HCT116 (cell line): Measurements from ENCODE around the gene SMOC1. TPM values are rescaled to one million over a fixed set of nuclear protein-coding genes. Genes with fewer than 3 reads are reported as not detected.

Experiments
- ATAC-seq: fragments of 200-7000 bp; cut with Tn5 transposase; 2 replicates; pipeline ENCODE4 v1.9.1; 2020; ENCODE audit warnings: mild to moderate bottlenecking, moderate library complexity
- BruUV-seq: library from RNA; stranded (reverse); fragments of 400-500 nt; replicated peaks from 2 replicates; lab custom pipeline; 2021; lab: Mats Ljungman, UMichigan
- CTCF ChIA-PET: fragments of 300-600 bp; sonication (Branson Sonifier 250); formaldehyde crosslinking; loops from one replicate; lab custom pipeline; 2021; ENCODE audit warnings: antibody characterized with exemption; lab: Charles Lee
- POLR2A ChIA-PET: fragments of 300-600, 350-600 bp; sonication (Branson Sonifier 250); formaldehyde crosslinking; loops from one replicate; lab custom pipeline; 2021; ENCODE audit warnings: antibody characterized with exemption; lab: Charles Lee
- RAD21 ChIA-PET, 2 experiments: fragments of 300-600 bp; sonication (Branson Sonifier 250); formaldehyde crosslinking; loops; one replicate each; lab custom pipeline; 2023; ENCODE audit warnings: low total read pairs in 2 of 2; ENCODE audit not compliant: uncharacterized antibody in 2 of 2, unreplicated experiment in 2 of 2, low non-redundant PET in 1 of 2; lab: Charles Lee
- DNase-seq: peaks from one replicate; pipeline ENCODE4 v3.0.0-alpha.2; 2010; ENCODE audit warnings: low read depth, low spot score
- H2AFZ ChIP-seq: fragments of 200-600 bp; shearing (Covaris generic), sonication (generic); 2 replicates; pipeline ENCODE4 v1.6.1; 2017; ENCODE audit warnings: low read depth, mixed run types, mixed read lengths, antibody characterized with exemption, low read length; ENCODE audit not compliant: poor library complexity, severe bottlenecking
- H3K27ac ChIP-seq: 2 replicates; pipeline ENCODE4 v1.5.1; 2012; ENCODE audit warnings: low read depth, low read length
- H3K27me3 ChIP-seq: fragments of 200-600 bp; sonication (generic); 2 replicates; pipeline ENCODE4 v1.6.1; 2016; ENCODE audit warnings: mixed run types, low read length, mixed read lengths; ENCODE audit not compliant: insufficient read depth
- H3K36me3 ChIP-seq, 2 experiments: fragments of 200-500 bp in 1 of 2; fragments of 200-600 bp in 1 of 2; sonication (Bioruptor generic) in 1 of 2; sonication (generic) in 1 of 2; 2 replicates each; pipeline versions ENCODE4 v1.5.1 to v1.6.1; 2014 to 2016; ENCODE audit warnings: low read length in 2 of 2, inconsistent platforms in 1 of 2, mixed read lengths in 1 of 2, mixed run types in 1 of 2; ENCODE audit not compliant: insufficient read depth in 2 of 2, control insufficient read depth in 1 of 2
- H3K4me1 ChIP-seq, 2 experiments: fragments of 200-600 bp in 1 of 2; sonication (generic) in 1 of 2; 2 replicates each; pipeline versions ENCODE4 v1.5.1 to v1.6.1; 2012 to 2017; ENCODE audit warnings: low read length in 2 of 2, inconsistent platforms in 1 of 2, mild to moderate bottlenecking in 1 of 2, mixed read lengths in 1 of 2, mixed run types in 1 of 2, moderate library complexity in 1 of 2; ENCODE audit not compliant: insufficient read depth in 2 of 2, control insufficient read depth in 1 of 2
- H3K4me2 ChIP-seq: fragments of 200-600 bp; sonication (generic); 2 replicates; pipeline ENCODE4 v1.6.1; 2017; ENCODE audit warnings: mixed run types, low read length, mixed read lengths
- H3K4me3 ChIP-seq, 2 experiments: fragments of 200-600 bp in 1 of 2; sonication (generic) in 1 of 2; replicated peaks in 1 of 2; 2 replicates each; pipeline ENCODE4 v1.5.1; 2011 to 2016; ENCODE audit warnings: low read length in 2 of 2, control low read depth in 1 of 2, low read depth in 1 of 2, mild to moderate bottlenecking in 1 of 2, mixed read lengths in 1 of 2, mixed run types in 1 of 2
- H3K79me2 ChIP-seq: fragments of 200-600 bp; sonication (generic); 2 replicates; pipeline ENCODE4 v1.6.1; 2017; ENCODE audit warnings: mild to moderate bottlenecking, mixed run types, low read length, moderate library complexity, mixed read lengths; ENCODE audit not compliant: insufficient read depth
- H3K9ac ChIP-seq: fragments of 200-600 bp; sonication (generic); 2 replicates; pipeline ENCODE4 v1.6.1; 2016; ENCODE audit warnings: low read length, mixed read lengths
- H3K9me2 ChIP-seq: fragments of 200-600 bp; sonication (generic), shearing (Covaris generic); 2 replicates; pipeline ENCODE4 v1.6.1; 2017; ENCODE audit warnings: mixed run types, mild to moderate bottlenecking, moderate library complexity; ENCODE audit not compliant: insufficient read depth
- H3K9me3 ChIP-seq, 2 experiments: fragments of 200-500 bp in 1 of 2; fragments of 200-600 bp in 1 of 2; sonication (Bioruptor generic) in 1 of 2; sonication (generic) in 1 of 2; 2 replicates each; pipeline ENCODE4 v1.6.1; 2014 to 2017; ENCODE audit warnings: low read length in 2 of 2, mixed read lengths in 2 of 2, inconsistent platforms in 1 of 2, low read depth in 1 of 2, mild to moderate bottlenecking in 1 of 2, mixed run types in 1 of 2, moderate library complexity in 1 of 2; ENCODE audit not compliant: control insufficient read depth in 1 of 2, insufficient read depth in 1 of 2
- H4K20me1 ChIP-seq: fragments of 200-600 bp; sonication (generic), shearing (Covaris generic); 2 replicates; pipeline ENCODE4 v1.6.1; 2017; ENCODE audit warnings: mixed run types, mild to moderate bottlenecking, moderate library complexity; ENCODE audit not compliant: insufficient read depth
- EZH2 ChIP-seq: fragments of 200-600 bp; sonication (generic); IDR thresholded peaks from 2 replicates; pipeline ENCODE4 v1.6.1; 2017; ENCODE audit warnings: antibody characterized with exemption, mixed run types
- FOSL1 ChIP-seq: IDR thresholded peaks from 2 replicates; pipeline ENCODE4 v1.6.1; 2012; ENCODE audit warnings: low read depth
- JUND ChIP-seq: IDR thresholded peaks from 2 replicates; pipeline ENCODE4 v1.6.1; 2012
- POLR2A ChIP-seq: IDR thresholded peaks from 2 replicates; pipeline ENCODE4 v1.7.0; 2011; ENCODE audit warnings: borderline replicate concordance; ENCODE audit not compliant: insufficient read depth, insufficient read length; ENCODE audit errors: extremely low read depth
- intact Hi-C: fragments of 100-400 bp; cut with micrococcal nuclease; formaldehyde crosslinking; loops from 2 replicates; pipeline ENCODE4 v1.10.0; 2022
- total RNA-seq: library from RNA; stranded (reverse); gene quantifications from one replicate; pipeline ENCODE4 v1.2.1, GENCODE V29; 2021; ENCODE audit not compliant: unreplicated experiment
- TF ChIP-seq, protein P1 (sequence below), 3 experiments: fragments of 200-600 bp in 1 of 3; sonication (generic) in 1 of 3; IDR thresholded peaks in 2 of 3; conservative IDR thresholded peaks in 1 of 3; 2 replicates each; pipeline ENCODE4 v1.5.1; 2012 to 2017; ENCODE audit warnings: low read depth in 2 of 3, low read length in 2 of 3, antibody characterized with exemption in 1 of 3, borderline replicate concordance in 1 of 3, control low read depth in 1 of 3, mild to moderate bottlenecking in 1 of 3, mixed read lengths in 1 of 3, mixed run types in 1 of 3, moderate library complexity in 1 of 3; ENCODE audit not compliant: insufficient read depth in 1 of 3

SMOC1 gene
- total RNA-seq, 1 experiment from 2014 or later: not detected

DNA sequence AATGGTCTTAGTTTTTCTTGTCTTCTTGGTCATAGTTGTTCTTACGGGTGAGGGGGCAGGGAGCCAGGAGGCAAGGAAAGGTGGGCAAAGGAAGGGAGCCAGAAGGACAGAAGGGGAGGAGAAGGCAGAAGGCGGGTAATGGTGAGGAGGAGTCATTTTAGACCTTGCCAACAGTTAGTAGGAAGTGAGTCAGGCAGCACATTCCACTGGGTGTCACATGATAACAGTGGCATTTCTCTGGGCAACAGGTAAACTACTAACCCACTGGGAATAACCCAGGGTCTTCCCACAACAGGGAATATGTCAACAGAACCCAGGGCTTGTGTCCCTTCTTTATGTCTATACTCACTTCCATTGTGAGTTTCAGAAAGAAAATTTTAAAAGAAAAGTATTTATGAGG lies 181.9 kb downstream of the SMOC1 start:
- Histone ChIP-seq H3K27ac (no peak overlapping the region), H3K79me2 (no peaks in the 10 kb centered on the region), H3K4me3 (no peak overlapping the region), H2AFZ (no peak overlapping the region), H3K9me2 (no peaks in the 10 kb centered on the region), H3K27me3 (peaks cover 12% of the 10 kb centered on the region; the same call in 1 of the 2 replicates), H3K9ac (no peak overlapping the region), H3K4me2 (peak overlapping the region; percentile 57), H3K9me3 (no peaks in the 10 kb centered on the region), H4K20me1 (no peaks in the 10 kb centered on the region), H3K4me1 (peaks cover 0 to 11% of the 10 kb centered on the region in 2 experiments; a peak in 2 of 4 replicates), H3K36me3 (no peaks in the 10 kb centered on the region)
- ChIA-PET POLR2A (no interaction called here), RAD21 (no interaction called here), CTCF (no interaction called here)
- ATAC-seq (peak; percentile 66; the same call in 1 of the 2 replicates), DNase-seq (no peak)
- BruUV-seq: no TSS peak
- intact Hi-C loops: no loop called here
- TF ChIP-seq JUND: 0 out of 2 replicates have a peak, but pooled peaks have one; percentile 15
- TF ChIP-seq, protein P1, sequence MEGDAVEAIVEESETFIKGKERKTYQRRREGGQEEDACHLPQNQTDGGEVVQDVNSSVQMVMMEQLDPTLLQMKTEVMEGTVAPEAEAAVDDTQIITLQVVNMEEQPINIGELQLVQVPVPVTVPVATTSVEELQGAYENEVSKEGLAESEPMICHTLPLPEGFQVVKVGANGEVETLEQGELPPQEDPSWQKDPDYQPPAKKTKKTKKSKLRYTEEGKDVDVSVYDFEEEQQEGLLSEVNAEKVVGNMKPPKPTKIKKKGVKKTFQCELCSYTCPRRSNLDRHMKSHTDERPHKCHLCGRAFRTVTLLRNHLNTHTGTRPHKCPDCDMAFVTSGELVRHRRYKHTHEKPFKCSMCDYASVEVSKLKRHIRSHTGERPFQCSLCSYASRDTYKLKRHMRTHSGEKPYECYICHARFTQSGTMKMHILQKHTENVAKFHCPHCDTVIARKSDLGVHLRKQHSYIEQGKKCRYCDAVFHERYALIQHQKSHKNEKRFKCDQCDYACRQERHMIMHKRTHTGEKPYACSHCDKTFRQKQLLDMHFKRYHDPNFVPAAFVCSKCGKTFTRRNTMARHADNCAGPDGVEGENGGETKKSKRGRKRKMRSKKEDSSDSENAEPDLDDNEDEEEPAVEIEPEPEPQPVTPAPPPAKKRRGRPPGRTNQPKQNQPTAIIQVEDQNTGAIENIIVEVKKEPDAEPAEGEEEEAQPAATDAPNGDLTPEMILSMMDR (IDR thresholded peaks at IDR 0.05 in 2 of 3, conservative IDR thresholded peaks at IDR 0.05 in 1 of 3; ENCODE audit: borderline replicate concordance in 1 of 3, insufficient read depth in 1 of 3, low read depth in 2 of 3, low read length in 2 of 3): no peak
- 0 out of 2 replicates have a peak, but pooled peaks have one; percentile 17 for TF ChIP-seq FOSL1

DNA sequence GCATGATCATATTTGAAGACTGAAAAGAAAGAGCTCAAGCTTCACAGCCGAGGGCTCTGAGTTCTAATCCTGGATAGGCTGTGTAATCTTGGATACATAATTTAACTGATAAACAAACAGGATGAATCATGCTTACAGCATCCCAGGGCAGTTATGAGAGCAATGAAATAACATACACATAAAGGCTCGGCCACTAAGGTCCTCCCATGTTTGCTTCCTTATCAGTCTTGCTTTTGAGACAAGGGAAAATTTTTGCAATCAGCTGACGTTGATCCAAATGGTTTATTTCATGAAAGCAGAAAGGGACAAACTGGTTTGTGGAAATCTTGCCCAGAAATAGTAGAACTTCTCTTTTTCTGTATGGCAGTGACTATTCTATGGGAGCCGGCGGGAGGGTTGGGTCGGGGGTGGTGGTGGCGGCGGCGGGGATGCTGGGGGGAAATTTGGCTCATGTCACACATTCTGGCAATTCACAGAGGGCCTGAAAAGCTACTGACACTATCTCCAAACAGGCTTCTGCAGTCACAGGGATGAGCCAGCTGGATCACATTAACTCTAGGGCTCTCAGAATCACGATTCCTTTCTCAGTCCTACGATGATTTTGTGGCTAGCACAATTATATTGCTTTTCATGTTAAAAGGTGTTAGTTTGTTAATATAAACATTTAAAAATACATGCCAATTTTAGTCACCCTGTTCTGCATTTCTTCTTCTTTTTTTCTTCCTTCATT lies 185.1 kb downstream of the SMOC1 start:
- CTCF ChIA-PET: interaction anchor here (0.9 kb wide), 1 partner anchor 10 kb away, joined by 5 read pairs; no protein-coding TSS in a partner anchor
- no peaks in the 10 kb centered on the region for H3K9me3 ChIP-seq
- H3K4me3 ChIP-seq: no peak overlapping the region
- no peaks in the 10 kb centered on the region for H3K9me2 ChIP-seq
- DNase-seq: no peak
- BruUV-seq: no TSS peak
- no peak overlapping the region for H2AFZ ChIP-seq
- POLR2A ChIA-PET: no interaction called here
- H3K27ac ChIP-seq: no peak overlapping the region
- ATAC-seq: no peak
- no peak overlapping the region for H3K9ac ChIP-seq
- intact Hi-C loops: no loop called here
- no peaks in the 10 kb centered on the region for H3K79me2 ChIP-seq
- no peak for TF ChIP-seq POLR2A
- TF ChIP-seq EZH2: no peak
- TF ChIP-seq, protein P1 (IDR thresholded peaks at IDR 0.05 in 2 of 3, conservative IDR thresholded peaks at IDR 0.05 in 1 of 3; ENCODE audit: borderline replicate concordance in 1 of 3, insufficient read depth in 1 of 3, low read depth in 2 of 3, low read length in 2 of 3): no peak
- H3K27me3 ChIP-seq: no peaks in the 10 kb centered on the region
- H3K36me3 ChIP-seq: no peaks in the 10 kb centered on the region
- H3K4me1 ChIP-seq: peaks cover 0 to 11% of the 10 kb centered on the region in 2 experiments; a peak in 2 of 4 replicates
- RAD21 ChIA-PET: no interaction called here
- H4K20me1 ChIP-seq: no peaks in the 10 kb centered on the region
- H3K4me2 ChIP-seq: no peak overlapping the region
